OCI-LY3 (cell line): Measurements from ENCODE around the gene POFUT2.

ENCODE experiments used
- EZH2phosphoT487 ChIP-seq: fragments of 200-600 bp; shearing (Covaris generic); IDR thresholded peaks from 2 replicates; pipeline ENCODE4 v1.6.1; 2018; ENCODE audit warnings: antibody characterized with exemption, mixed run types, low read depth
- TF ChIP-seq, protein P1 (sequence below): fragments of 200-600, 300-600 bp; sonication (generic); IDR thresholded peaks from 2 replicates; pipeline ENCODE4 v1.5.1; 2014; ENCODE audit warnings: antibody characterized with exemption, low read length, low read depth

GRCh38 chr21:45234127-45234526, 53.6 kb downstream of the POFUT2 start:
- TF ChIP-seq, protein P1, sequence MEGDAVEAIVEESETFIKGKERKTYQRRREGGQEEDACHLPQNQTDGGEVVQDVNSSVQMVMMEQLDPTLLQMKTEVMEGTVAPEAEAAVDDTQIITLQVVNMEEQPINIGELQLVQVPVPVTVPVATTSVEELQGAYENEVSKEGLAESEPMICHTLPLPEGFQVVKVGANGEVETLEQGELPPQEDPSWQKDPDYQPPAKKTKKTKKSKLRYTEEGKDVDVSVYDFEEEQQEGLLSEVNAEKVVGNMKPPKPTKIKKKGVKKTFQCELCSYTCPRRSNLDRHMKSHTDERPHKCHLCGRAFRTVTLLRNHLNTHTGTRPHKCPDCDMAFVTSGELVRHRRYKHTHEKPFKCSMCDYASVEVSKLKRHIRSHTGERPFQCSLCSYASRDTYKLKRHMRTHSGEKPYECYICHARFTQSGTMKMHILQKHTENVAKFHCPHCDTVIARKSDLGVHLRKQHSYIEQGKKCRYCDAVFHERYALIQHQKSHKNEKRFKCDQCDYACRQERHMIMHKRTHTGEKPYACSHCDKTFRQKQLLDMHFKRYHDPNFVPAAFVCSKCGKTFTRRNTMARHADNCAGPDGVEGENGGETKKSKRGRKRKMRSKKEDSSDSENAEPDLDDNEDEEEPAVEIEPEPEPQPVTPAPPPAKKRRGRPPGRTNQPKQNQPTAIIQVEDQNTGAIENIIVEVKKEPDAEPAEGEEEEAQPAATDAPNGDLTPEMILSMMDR = no peak
- TF ChIP-seq EZH2phosphoT487 = no peak
